Stimulated activated CD8-positive, alpha-beta memory T cell treated with anti-CD3 and anti-CD28 coated beads, Interleukin-2, amount 100 ng/mL, for 48 hours (primary cell): ENCODE measurements around the gene CNIH1.
"Not testable (repeated sequence)": the region's sequence is repeated elsewhere in the genome, so short reads cannot be mapped to it uniquely, and the experiment has no call there.

ENCODE experiments used
- DNase-seq, 2 donors: peaks; one replicate each; pipeline ENCODE4 v3.0.0-alpha.2; 2020; ENCODE audit warnings: low read depth in 2 of 2

CNIH1 gene

DNA sequence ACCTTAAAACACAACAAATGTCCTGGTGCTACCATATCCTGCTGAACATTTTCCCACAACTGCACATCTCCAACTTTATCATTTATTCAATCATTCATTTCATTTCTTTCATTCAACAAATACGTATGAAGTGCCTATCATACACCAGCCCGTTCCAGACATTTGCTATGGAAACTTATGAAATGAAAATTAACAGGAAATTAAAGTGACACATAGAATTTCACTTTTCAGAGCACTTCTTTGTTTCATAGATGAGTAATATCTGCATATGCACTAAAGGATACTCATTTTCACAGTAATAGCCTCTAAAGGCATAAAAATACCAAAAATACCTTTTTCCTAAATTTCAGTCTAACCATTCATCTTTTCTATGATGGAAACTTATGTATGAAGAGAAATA, 12.6 kb downstream of the CNIH1 start:
- DNase-seq: no peak

DNA sequence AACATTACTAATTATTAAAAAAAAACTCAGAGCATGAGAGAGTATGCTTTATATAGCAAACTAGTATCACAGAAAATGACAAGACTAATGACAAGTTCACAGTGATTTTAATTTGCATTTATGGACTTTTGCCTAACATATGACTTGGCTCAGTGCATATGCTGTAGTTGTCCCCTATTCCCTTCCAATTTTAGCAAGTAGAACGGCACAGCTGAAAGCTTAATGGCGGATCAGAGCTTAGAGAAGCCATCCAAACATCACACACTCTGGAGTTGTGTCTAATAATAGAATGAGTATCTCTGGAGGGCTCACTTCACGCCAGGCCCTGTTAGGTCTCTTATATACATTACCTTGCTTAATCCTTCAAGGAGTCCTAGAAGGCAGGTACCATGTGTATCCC, 13.3 kb downstream of the CNIH1 start:
- DNase-seq: no peak

DNA sequence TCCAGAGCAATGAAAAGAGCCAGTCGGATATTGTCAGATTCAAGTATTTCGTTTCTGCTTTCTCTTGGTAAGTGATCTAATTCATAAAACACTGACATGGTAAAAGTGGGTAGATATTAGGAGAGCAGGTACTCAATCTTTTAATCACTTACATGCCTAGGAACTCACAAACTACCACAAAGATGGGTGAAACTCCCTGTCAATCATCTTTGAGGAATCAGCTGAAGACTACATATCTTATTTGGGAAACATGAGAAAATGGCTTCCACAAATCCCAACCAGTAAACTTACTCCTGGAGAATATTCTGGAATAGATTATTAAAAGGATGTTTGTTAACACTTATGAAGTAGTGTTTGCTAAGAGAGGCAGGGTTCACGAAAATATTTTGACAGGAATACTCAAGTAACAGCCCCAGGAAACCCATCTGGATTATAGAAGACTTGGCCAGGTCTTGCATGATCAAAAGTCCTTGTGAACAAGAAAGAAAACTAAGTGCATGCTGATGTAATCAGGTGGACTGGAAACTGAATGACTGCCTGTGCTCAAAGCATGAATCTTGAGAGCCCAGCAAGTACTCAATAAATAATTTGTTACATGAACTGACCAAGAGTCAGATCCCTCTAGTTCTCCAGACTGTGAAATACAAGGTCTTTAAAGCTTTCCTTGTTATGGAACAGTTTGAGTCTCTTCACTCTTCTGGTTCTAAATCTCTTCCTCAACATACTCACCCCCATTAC, 15.5 kb downstream of the CNIH1 start:
- no peak for DNase-seq

DNA sequence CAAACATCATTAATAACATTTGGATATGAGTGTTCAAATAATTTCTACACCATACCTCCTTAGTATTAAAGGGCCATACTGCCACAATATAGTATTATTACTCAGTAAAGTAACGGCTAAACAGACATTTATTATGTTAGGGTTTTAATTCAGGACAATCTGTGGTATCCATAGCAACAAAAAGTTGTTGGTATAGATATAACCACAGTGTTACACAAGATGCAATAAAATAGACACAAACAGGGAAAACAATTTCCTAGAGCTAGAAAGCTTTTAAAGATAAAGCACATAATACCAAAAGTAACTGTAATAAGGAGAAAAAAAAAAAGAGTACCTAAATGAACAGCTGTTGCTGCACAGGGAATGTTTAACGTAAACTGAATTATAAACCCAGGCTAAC, 16.1 kb downstream of the CNIH1 start:
- DNase-seq: no peak

DNA sequence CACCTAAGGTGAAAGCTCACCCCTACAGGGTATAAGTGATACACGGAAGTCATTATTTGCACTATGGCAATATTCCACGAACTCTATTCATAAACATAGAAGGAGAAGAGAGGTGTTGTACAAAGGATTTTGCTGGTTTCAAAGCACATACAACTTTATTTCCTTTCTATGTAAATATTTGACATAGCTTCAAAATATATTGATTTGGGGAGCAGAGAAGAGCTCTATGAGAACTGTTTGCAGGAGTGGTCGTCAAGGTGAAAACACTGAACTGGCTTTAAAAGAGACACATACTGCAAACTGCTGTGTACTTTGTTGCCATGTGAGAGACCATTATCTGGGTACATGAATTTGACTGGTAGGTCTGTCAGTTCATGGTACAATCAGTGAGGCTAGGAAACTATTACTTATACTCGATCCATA, 16.7 kb downstream of the CNIH1 start:
- no peak for DNase-seq

DNA sequence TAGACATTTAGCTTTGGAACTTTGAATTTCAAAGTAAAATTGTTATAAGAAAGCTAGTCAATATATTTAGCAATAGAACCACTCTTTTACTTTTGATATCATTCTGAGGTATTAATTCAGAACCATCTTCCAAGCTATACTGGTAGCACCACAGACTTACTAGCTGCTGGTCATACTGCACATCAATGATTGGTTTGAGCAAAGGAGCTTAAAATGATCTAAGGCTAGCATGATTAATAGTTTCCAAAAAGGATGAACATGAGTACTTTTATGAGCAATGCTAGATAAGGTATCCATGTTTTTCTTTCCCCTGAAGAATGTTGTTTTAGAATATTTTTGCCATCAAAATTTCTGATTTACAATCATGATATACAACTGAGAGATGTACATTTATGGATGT, 17.2 kb downstream of the CNIH1 start:
- no peak for DNase-seq

DNA sequence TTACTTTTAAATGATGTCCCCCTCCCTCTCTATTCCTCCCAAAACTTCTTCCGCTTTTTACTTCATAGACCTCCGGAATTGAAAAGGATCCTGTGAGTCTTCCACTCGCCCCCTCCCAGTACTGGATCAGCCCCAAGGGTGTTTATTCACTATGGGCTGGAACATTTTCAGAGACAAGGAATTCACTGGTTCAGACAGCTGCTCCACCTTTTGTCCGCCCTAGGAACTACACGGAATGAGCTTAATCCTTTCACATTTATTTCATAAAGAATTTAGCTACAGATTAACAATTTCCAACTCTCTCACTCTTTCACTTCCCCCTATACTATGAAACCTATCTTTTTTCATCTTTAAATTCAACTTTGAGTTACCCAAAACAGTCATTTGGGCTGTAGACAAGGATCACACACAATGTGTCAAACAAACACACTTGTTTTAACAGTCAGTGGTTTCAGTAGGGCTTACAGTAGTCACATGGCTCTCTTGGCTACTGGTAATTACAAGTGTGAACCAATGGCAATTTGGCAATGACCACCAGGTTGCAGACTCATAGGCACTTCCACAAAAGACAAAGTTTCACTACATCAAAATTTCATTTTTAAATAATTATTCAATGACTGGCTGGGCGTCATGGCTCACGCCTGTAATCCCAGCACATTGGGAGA, 20.6 kb downstream of the CNIH1 start:
- DNase-seq: no peak

DNA sequence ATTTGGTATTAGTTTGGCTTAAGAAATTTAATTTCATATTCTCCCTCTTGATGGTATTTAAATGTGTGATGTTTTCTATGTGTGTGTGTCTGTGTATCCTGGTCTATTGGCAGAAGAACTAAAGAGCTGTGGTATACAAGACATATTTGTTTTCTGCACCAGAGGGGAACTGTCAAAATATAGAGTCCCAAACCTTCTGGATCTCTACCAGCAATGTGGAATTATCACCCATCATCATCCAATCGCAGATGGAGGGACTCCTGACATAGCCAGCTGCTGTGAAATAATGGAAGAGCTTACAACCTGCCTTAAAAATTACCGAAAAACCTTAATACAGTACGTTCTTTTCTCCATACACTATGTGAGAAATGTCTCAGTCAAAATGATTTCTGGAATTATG, 29.8 kb downstream of the CNIH1 start:
- DNase-seq: no peak

DNA sequence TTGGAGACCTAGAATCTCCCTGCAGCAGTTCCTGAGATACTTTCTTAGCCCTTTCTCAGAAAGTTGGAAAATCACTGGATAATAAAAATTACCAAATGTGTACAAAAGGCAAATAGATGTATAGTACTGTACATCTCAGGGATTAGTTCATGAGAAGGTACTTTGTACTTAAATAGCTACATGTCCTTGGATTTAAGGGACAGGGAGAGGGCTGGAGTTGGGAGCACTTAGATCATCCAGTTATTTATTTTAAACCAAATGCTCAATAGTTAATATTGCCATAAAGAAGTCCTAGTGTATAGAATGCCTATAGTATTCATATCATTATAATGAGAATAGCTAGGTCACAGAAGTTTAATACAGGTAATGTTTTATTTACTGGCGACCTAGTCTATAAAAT, 31.0 kb downstream of the CNIH1 start:
- no peak for DNase-seq

DNA sequence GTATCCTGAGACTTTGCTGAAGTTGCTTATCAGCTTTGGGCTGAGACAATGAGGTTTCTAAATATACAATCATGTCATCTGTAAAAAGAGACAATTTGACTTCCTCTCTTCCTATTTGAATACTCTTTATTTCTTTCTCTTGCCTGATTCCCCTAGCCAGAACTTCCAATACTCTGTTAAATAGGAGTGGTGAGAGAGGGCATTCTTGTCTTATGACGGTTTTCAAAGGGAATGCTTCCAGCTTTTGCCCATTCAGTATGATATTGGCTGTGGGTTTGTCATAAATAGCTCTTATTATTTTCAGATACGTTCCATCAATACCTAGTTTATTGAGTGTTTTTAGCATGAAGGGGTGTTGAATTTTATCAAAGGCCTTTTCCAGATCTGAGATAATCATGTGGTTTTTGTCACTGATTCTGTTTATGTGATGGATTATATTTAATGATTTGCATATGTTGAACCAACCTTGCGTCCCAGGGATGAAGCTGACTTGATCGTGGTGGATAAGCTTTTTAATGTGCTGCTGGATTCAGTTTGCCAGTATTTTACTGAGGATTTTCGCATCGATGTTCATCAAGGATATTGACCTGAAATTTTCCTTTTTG, 37.7 kb downstream of the CNIH1 start:
- not testable (repeated sequence) for DNase-seq

DNA sequence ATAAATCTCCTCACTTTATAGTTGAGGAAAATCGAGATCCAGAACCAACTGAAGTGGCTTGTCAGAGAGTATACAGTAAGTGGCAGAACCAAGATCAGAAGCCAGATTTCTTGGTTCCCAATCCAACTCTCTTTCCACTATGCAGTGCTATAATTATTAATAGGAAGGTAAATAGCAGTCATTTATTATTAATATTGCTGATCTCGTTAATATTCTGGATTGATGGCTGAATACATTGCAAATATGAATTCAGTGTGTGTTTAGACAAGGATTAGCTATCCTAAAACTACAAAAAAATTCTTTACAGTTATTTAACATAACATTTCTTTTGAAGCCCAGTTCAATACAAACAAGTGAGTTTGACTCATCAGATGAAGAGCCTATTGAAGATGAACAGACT, 41.6 kb downstream of the CNIH1 start:
- DNase-seq: no peak

DNA sequence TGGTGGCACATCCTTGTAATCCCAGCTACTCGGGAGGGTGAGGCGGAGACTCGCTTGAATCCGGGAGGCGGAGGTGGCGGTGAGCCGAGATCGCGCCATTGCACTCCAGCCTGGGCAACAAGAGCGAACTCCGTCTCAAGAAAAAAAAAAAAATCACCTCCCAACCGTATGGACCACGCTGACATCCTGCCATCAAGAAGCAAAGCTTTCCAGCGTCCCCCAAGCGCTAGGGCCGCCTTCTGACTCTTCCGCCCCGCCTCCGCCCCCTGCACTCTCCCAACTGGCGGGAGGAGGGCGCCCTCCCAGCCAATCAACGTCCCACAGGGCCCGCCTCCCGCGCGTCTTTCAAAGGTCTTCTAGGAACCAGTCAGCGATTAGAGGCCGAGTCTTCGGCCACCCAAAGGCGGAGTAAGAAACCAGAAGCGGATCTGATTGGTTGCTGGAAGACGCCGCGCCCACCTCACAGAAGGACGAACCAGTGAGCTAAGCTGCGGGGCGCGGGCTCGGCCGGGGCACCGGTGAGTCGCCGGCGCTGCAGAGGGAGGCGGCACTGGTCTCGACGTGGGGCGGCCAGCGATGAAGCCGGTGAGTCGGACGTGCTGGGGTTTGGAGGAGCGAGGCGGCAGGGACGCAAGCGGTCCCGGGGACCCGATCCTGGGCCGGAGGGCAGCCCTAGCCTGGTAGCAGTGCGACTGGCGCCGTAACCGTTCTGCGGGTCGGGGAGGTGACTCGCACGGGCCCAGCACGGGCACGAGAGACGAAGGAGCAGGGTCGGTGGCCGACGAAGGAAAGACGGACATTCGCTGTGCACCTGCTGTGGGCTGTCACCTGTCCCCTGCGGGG, 44.5 kb downstream of the CNIH1 start, which contains the start of gene CDKN3:
CDKN3 (plus strand) TSS at position 515 of the 843 bp plus-strand sequence; CDS start at position 577, 62 bp downstream.
- DNase-seq: peak; percentile 94 to 97

DNA sequence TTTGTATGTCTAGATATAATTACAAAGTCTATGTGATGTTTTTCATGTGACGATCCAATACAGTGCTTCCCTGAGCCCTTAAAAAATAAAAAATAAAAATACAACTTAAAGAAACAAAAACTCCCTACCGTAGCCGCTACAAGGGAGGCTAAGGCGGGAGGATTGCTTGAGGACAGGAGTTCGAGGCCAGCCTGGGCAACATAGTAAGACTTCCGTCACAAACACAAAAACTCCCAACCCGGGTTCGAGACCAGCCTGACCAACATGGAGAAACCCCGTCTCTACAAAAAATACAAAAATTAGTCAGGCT, 45.0 kb downstream of the CNIH1 start:
- DNase-seq: no peak

DNA sequence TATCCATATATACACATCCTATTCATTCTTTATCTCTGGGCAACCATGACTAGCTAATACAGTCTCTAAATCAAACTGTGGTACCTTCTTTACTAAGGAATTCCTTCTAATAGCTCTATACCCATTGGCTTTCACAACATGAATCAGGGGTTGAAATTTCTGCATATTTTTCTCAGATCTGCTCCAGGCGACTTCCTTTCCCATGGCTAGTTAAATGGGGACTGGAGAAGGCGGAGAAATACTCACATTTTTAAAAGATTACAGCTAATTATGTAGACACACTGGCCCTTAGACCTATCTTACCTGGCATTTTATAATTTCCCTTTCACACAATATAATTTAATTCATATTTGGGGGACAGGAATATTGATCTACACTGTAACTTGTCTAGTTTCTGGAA, 45.5 kb downstream of the CNIH1 start:
- DNase-seq: no peak

DNA sequence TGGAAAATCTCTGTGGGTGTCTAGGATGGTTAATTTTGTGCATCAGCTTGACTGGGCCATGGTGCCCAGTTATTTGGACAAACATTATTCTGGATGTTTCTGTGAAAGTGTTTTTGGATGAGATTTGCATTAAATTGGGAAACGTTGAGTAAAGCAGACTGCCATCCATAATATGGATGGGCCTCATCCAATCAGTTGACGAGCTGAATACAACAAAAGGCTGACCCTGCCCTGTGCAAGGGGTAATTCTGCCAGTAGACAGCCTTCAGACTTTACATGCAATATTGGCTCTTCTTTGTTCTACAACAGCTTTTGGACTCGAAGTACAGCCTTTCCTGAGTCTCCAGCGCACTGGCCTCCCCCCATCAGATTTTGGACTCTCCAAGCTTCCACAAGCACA, 45.9 kb downstream of the CNIH1 start:
- no peak for DNase-seq

DNA sequence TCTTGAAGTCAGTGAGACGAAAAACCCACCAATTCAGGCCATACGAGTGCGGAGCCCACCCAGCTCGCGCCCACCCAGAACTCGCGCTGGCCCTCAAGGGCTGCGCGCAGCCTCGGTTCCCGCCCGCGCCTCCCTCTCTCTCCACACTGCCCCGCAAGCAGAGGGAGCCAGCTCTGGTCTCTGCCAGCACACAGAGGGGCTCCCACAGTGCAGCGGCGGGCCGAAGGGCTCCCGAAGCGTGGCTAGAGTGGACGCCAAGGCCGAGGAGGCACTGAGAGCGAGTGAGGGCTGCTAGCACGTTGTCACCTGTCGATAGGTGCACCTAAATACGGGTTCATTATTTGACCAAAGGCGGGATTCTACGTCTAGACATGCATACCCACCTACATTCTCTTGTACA, 46.6 kb downstream of the CNIH1 start:
- no peak for DNase-seq

DNA sequence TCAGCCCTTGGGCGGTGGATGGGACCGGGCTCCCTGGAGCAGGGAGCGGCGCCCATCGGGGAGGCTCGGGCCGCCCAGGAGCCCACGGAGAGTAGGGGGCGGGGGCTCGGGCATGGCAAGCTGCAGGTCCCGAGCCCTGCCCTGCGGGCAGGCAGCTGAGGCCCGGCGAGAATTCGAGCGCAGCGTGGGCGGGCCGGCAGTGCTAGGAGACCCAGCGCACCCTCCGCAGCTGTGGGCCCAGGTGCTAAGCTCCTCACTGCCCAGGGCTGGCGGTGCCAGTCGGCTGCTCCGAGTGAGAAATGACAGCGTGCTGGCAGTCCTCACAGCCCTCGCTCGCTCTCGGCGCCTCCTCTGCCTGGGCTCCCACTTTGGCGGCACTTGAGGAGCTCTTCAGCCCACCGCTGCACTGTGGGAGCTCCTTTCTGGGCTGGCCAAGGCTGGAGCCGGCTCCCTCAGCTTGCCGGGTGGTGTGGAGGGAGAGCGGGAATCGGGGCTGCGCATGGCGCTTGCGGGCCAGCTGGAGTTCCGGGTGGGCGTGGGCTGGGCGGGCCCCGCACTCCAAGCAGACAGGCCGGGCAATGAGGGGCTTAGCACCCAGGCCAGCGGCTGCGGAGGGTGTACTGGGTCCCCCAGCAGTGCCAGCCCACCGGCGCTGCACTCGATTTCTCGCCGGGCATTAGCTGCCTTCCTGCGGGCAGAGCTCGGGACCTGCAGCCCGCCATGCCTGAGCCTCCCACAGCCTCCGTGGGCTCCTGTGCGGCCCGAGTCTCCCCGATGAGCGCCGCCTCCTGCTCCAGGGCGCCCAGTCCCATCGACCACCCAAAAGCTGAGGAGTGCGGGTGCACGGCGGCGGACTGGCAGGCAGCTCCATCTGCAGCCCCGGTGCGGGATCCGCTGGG, 47.9 kb downstream of the CNIH1 start:
- DNase-seq: not testable (repeated sequence)

DNA sequence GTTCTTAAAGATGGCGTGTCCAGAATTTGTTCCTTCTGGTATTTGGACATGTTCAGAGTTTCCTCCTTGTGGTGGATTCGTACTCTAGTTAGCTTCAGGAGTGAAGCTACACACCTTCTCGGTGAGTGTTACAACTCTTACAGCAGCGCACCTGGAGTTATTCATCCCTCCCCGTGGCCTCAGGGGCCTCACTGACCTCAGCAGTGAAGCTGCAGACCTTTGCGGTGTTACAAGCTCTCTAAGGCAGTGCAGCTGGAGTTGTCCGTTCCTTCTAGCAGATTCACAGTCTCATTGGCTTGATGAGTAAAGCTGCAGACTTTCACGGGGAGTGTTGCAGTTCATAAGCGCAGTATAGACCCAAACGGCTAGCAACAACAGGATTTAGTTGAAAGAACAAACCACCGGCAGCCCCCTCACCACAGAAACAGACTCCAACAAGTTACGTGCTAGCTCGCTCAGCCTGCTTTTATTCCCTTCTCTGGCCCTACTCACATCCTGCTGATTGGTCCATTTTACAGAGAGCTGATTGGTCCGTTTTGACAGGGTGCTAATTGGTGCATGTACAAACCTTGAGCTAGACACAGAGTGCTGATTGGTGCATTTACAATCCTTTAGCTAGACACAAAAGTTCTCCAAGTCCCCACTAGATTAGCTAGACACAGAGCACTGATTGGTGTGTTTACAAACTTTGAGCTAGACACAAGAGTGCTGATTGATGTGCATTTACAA, 48.9 kb downstream of the CNIH1 start:
- DNase-seq: no peak

DNA sequence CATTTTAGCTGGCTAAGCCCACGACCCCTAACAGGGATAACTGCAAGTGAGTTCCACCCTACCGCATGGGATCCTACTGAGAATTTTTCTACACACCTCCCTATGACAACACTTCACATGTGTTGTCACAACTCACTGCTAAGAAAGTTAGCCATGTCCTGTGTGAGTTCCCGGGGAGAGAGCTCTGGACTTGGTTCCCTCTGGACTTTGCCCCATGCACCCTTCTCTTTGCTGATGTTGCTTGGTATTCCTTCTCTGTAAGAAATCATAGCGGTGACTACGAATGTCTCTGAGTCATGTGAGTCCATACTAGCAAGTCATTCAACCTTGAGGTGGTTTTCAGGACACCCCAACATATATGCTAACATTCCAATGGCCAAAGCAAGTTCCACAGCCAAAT, 53.8 kb downstream of the CNIH1 start:
- no peak for DNase-seq

DNA sequence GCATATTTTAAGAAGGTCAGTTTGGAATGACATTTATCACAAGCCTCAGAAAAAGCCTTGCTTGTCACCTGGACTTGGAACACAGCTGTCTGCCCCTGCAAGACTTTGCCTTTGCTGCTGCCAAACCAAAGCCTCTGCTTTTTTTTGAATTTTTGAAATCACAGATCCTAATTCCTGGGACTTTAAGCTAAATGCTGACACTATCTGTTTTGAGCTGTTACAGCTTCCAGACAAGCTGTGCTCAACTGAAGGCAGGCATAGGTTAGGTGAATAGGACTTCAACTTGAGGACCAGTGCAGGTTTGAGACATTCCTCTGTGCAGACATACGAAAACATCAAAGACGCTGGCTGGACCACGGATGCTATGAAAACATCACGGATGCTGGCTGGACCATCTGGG, 55.6 kb downstream of the CNIH1 start:
- DNase-seq: no peak

DNA sequence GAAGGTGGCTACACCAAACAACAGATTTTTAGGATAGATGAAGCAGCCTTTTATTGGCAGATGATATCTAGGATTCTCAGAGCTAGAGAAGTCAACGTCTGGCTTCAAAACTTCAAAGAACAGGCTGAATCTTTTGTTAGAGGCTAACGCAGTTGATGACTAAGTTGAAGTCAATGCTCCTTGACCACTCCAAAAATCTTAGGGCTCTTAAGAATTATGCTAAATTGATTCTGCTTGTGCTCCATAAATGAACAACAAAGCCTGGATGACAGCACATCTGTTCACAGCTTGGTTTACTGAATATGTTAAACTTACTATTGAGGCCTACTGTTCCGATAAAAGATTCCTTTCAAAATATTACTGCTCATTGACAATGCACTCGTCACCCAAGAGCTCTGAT, 57.3 kb downstream of the CNIH1 start:
- DNase-seq: no peak
